GM12801 (cell line): ENCODE measurements around the gene NKD1.

ENCODE experiments used
- CTCF ChIP-seq: IDR thresholded peaks from one replicate; pipeline ENCODE4 v1.5.1; 2011; ENCODE audit warnings: control low read depth; ENCODE audit not compliant: insufficient read length; ENCODE audit errors: extremely low read depth

Gene NKD1

GRCh38 chr16:50565428-50565827 lies 17.2 kb downstream of the NKD1 start:
- no peak for TF ChIP-seq CTCF

- no peak for TF ChIP-seq CTCF
Observed at GRCh38 chr16:50566014-50566962, 18.1 kb downstream of the NKD1 start.

- TF ChIP-seq CTCF = no peak
Observed at GRCh38 chr16:50567651-50568050, 19.5 kb downstream of the NKD1 start.

- no peak for TF ChIP-seq CTCF
Observed at GRCh38 chr16:50568187-50568815, 20.1 kb downstream of the NKD1 start.

- TF ChIP-seq CTCF = no peak
Observed at GRCh38 chr16:50570354-50570753, 22.2 kb downstream of the NKD1 start.

- no peak for TF ChIP-seq CTCF
Observed at GRCh38 chr16:50570808-50571598, 22.8 kb downstream of the NKD1 start.

- TF ChIP-seq CTCF = no peak
Observed at GRCh38 chr16:50571786-50572185, 23.6 kb downstream of the NKD1 start.
